MM.1S (cell line): ENCODE data around the gene PKD1.

ENCODE experiments used
- DNase-seq: peaks from one replicate; pipeline ENCODE4 v3.0.0-alpha.2; 2015
- H2AFZ ChIP-seq: fragments of 300-600 bp; sonication (generic); 2 replicates; pipeline ENCODE4 v1.6.0; 2016; ENCODE audit warnings: antibody characterized with exemption, low read length
- H3F3A ChIP-seq: fragments of 300-600 bp; sonication (generic); 2 replicates; pipeline ENCODE4 v1.6.1; 2016; ENCODE audit warnings: mild to moderate bottlenecking, antibody characterized with exemption, low read length, moderate library complexity, mixed read lengths; ENCODE audit not compliant: insufficient read depth
- H3K27ac ChIP-seq: fragments of 300-600 bp; sonication (generic); 2 replicates; pipeline ENCODE4 v1.5.1; 2016; ENCODE audit warnings: mild to moderate bottlenecking, low read length
- H3K27me3 ChIP-seq: fragments of 300-600 bp; sonication (generic); replicated peaks from 2 replicates; pipeline ENCODE4 v1.6.0; 2016; ENCODE audit warnings: low read length; ENCODE audit not compliant: insufficient read depth
- H3K36me3 ChIP-seq: fragments of 300-600 bp; sonication (generic); replicated peaks from 2 replicates; pipeline ENCODE4 v1.6.1; 2016; ENCODE audit warnings: mild to moderate bottlenecking, low read length, mixed read lengths; ENCODE audit not compliant: insufficient read depth
- H3K4me1 ChIP-seq: fragments of 300-600 bp; sonication (generic); 2 replicates; pipeline ENCODE4 v1.6.1; 2016; ENCODE audit warnings: low read length, mixed read lengths
- H3K4me2 ChIP-seq: fragments of 300-600 bp; sonication (generic); 2 replicates; pipeline ENCODE4 v1.6.0; 2016; ENCODE audit warnings: low read depth, low read length
- H3K4me3 ChIP-seq: fragments of 300-600 bp; sonication (generic); 2 replicates; pipeline ENCODE4 v1.5.1; 2016; ENCODE audit warnings: low read length, mixed read lengths
- H3K79me2 ChIP-seq: fragments of 300-600 bp; sonication (generic); 2 replicates; pipeline ENCODE4 v1.6.1; 2016; ENCODE audit warnings: mixed run types, low read length, mixed read lengths
- H3K9ac ChIP-seq: fragments of 300-600 bp; sonication (generic); 2 replicates; pipeline ENCODE4 v1.6.1; 2016; ENCODE audit warnings: low read length, mixed read lengths
- H3K9me2 ChIP-seq: fragments of 300-600 bp; sonication (generic); replicated peaks from 2 replicates; pipeline ENCODE4 v1.6.1; 2016; ENCODE audit warnings: mild to moderate bottlenecking, low read length, mixed read lengths; ENCODE audit not compliant: insufficient read depth
- H3K9me3 ChIP-seq: fragments of 300-600 bp; sonication (generic); replicated peaks from 2 replicates; pipeline ENCODE4 v1.6.1; 2016; ENCODE audit warnings: mild to moderate bottlenecking, low read length, mixed read lengths; ENCODE audit not compliant: insufficient read depth
- H4K20me1 ChIP-seq: fragments of 300-600 bp; sonication (generic); 2 replicates; pipeline ENCODE4 v1.6.1; 2016; ENCODE audit warnings: mild to moderate bottlenecking, low read length, moderate library complexity, mixed read lengths; ENCODE audit not compliant: insufficient read depth
- EZH2 ChIP-seq: fragments of 300-600 bp; sonication (generic); optimal IDR thresholded peaks from 2 replicates; pipeline ENCODE3; 2017; ENCODE audit warnings: low read depth, mild to moderate bottlenecking, antibody characterized with exemption, low read length, mixed read lengths
- EZH2phosphoT487 ChIP-seq: fragments of 300-600 bp; sonication (generic); IDR thresholded peaks from 2 replicates; pipeline ENCODE4 v1.6.1; 2018; ENCODE audit warnings: antibody characterized with exemption, low read length
- TF ChIP-seq, protein P1 (sequence below): fragments of 300-600 bp; sonication (generic); IDR thresholded peaks from 2 replicates; pipeline ENCODE4 v1.5.1; 2016; ENCODE audit warnings: antibody characterized with exemption, low read length, mixed read lengths

PKD1 gene

DNA sequence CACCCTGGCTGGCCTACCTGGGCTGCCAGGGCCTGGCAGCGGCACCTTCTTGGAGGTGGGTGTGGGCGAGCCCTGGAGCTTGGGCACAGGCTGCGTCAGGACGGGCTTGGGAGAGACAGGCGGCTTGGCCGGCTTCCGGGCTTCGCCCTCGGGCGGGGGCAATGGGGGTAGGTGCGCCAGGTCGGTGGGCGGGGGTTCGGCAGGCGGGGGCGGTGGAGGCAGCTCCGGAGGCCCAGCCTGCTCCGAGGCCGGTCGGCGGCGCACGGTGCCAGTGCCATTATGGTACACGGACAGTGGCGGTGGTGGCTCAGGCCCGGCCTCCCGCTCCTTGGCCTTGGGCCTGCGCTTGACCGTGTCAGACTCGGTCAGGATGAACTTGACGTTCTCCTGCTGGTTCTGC lies 43.9 kb upstream of the PKD1 start:
- Histone ChIP-seq H3K4me1 (no peaks in the 10 kb centered on the region), H3K79me2 (no peaks in the 10 kb centered on the region), H3K4me3 (no peak overlapping the region), H3F3A (no peaks in the 10 kb centered on the region), H3K9me3 (no peaks in the 10 kb centered on the region), H3K9me2 (no peaks in the 10 kb centered on the region), H3K4me2 (no peak overlapping the region), H3K36me3 (no peaks in the 10 kb centered on the region), H3K9ac (no peak overlapping the region), H4K20me1 (no peaks in the 10 kb centered on the region), H3K27me3 (peaks cover 3% of the 10 kb centered on the region; the same call in 1 of the 2 replicates), H2AFZ (no peak overlapping the region), H3K27ac (no peak overlapping the region)
- DNase-seq: no peak
- TF ChIP-seq EZH2 (no peak), EZH2phosphoT487 (no peak)
- TF ChIP-seq, protein P1, sequence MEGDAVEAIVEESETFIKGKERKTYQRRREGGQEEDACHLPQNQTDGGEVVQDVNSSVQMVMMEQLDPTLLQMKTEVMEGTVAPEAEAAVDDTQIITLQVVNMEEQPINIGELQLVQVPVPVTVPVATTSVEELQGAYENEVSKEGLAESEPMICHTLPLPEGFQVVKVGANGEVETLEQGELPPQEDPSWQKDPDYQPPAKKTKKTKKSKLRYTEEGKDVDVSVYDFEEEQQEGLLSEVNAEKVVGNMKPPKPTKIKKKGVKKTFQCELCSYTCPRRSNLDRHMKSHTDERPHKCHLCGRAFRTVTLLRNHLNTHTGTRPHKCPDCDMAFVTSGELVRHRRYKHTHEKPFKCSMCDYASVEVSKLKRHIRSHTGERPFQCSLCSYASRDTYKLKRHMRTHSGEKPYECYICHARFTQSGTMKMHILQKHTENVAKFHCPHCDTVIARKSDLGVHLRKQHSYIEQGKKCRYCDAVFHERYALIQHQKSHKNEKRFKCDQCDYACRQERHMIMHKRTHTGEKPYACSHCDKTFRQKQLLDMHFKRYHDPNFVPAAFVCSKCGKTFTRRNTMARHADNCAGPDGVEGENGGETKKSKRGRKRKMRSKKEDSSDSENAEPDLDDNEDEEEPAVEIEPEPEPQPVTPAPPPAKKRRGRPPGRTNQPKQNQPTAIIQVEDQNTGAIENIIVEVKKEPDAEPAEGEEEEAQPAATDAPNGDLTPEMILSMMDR: no peak

DNA sequence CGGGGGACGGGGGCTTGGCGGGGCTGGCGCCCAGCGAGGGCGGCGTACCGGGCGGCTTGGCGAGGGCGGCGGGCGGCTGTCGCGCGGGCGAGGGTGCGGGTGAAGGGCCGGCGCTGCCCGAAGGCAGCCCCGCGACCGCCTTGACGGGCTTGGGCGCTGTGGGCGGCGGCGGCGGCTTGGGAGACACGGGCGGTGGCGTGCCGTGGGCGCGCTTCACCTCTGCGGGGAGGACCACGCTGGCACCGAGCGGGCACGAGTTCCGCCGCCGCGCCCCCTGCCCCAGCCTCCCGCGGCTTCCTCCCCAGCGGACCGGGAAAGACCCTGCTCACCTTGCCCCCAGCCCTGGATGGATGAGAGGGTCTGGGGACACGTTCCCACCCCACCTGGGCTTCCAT lies 43.4 kb upstream of the PKD1 start:
- no peaks in the 10 kb centered on the region for H3F3A ChIP-seq
- H3K9me2 ChIP-seq: no peaks in the 10 kb centered on the region
- no peak overlapping the region for H3K27ac ChIP-seq
- no peak for DNase-seq
- H3K9me3 ChIP-seq: no peaks in the 10 kb centered on the region
- no peak overlapping the region for H3K9ac ChIP-seq
- no peaks in the 10 kb centered on the region for H3K4me1 ChIP-seq
- no peak overlapping the region for H2AFZ ChIP-seq
- no peak overlapping the region for H3K4me3 ChIP-seq
- H3K27me3 ChIP-seq: no peaks in the 10 kb centered on the region
- no peaks in the 10 kb centered on the region for H4K20me1 ChIP-seq
- no peak overlapping the region for H3K4me2 ChIP-seq
- no peak for TF ChIP-seq EZH2
- TF ChIP-seq EZH2phosphoT487: no peak
- TF ChIP-seq, protein P1: no peak
- H3K36me3 ChIP-seq: no peaks in the 10 kb centered on the region
- H3K79me2 ChIP-seq: no peaks in the 10 kb centered on the region

DNA sequence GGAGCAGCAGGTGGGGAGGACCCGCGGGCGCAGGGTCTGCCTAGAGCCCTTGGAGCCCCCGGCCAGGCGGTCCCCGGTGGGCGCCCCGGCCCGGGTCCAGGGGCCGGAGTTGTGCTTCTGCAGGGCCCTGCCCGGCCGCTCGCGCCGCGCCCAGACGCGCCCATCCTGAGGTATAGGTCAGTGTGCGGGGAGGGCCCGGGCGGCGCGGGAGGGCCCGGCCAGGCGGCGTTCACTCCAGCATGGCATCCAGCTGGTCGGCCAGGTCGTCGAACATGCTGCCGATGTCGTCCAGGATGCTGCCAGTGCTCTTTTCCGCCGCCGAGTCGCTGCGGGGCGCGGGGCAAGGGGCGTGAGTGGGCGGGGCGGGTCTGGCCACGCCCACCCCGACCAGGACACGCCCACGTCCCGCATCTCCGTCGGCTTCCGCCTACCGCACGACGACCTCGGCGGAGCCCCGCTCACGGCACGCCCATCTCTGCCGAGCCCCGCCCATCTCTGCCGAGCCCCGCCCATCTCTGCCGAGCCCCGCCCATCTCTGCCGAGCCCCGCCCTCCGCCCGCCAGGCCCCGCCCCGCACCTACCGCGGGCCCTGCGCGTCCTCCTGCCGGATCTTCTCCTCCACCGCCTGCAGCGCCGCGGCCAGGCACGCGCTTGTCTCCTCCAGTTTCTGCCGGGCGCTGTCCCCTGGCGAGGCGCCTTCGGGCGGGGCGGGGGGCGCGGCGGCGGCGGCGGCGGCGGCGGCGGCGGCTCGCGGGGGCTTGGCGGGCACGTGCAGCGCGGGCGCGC lies 42.8 kb upstream of the PKD1 start:
- no peaks in the 10 kb centered on the region for H4K20me1 ChIP-seq
- H3K4me3 ChIP-seq: no peak overlapping the region
- H3K27me3 ChIP-seq: no peaks in the 10 kb centered on the region
- no peaks in the 10 kb centered on the region for H3K79me2 ChIP-seq
- H3K4me1 ChIP-seq: no peaks in the 10 kb centered on the region
- H3K9me3 ChIP-seq: no peaks in the 10 kb centered on the region
- no peak overlapping the region for H3K27ac ChIP-seq
- no peaks in the 10 kb centered on the region for H3F3A ChIP-seq
- no peak overlapping the region for H2AFZ ChIP-seq
- TF ChIP-seq EZH2phosphoT487 (no peak), EZH2 (no peak)
- TF ChIP-seq, protein P1: no peak
- H3K9ac ChIP-seq: no peak overlapping the region
- H3K36me3 ChIP-seq: no peaks in the 10 kb centered on the region
- DNase-seq: no peak
- H3K4me2 ChIP-seq: no peak overlapping the region
- H3K9me2 ChIP-seq: no peaks in the 10 kb centered on the region
